ES-I3 (cell line): ENCODE data around the gene GPR158.

Experiments
- H3K36me3 ChIP-seq: 2 replicates; pipeline ENCODE4 v1.6.1; 2013; ENCODE audit warnings: mild to moderate bottlenecking, low read length, control low read depth, moderate library complexity; ENCODE audit not compliant: insufficient read depth
- H3K4me1 ChIP-seq: 2 replicates; pipeline ENCODE4 v1.6.1; 2013; ENCODE audit warnings: mild to moderate bottlenecking, control low read depth, low read length; ENCODE audit not compliant: insufficient read depth
- H3K9ac ChIP-seq: 2 replicates; pipeline ENCODE4 v1.6.1; 2013; ENCODE audit warnings: low read depth, mild to moderate bottlenecking, low read length, moderate library complexity
- H3K9me3 ChIP-seq: 2 replicates; pipeline ENCODE4 v1.6.1; 2013; ENCODE audit warnings: mild to moderate bottlenecking, low read length, moderate library complexity; ENCODE audit not compliant: control insufficient read depth, insufficient read depth

Gene GPR158

DNA sequence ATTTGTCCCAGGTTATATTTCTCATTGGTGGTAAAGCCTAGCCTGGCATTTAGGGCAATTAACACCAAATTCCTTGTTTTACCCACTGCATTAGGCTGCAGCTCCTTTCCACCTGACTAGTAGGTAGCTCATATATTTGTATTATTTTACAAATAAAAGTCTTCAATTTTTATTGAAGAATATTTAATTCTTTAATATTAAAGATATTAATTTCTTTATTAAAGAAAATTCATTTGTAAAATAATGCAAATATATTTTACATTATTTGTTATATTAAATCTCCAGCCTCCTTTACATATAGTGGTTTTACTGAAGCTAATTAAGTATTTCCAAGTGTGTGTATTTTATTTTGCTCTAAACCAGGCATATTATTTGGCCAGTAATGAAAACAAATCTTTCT, 361.2 kb downstream of the GPR158 start:
- Histone ChIP-seq H3K4me1 (no peaks in the 10 kb centered on the region), H3K36me3 (no peaks in the 10 kb centered on the region), H3K9ac (no peak overlapping the region), H3K9me3 (no peaks in the 10 kb centered on the region)

DNA sequence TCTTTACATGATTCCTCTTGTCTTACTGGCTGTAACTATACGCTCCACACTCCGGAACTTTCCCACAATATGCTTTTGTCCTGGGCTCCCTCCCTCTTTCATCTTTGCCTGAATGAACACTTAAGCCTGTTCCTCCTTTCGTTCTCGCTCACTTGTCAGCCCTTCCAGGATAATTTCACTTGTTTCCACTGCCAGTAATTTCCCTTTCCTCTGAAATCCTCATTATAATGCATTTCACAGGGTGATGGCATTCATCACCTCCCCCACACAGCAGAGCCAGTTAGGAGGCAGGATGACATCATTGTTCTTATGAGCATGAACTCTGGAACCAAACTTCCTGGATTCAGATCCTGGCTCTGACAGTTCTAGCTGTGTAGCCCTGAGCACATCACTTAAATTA, 372.6 kb downstream of the GPR158 start:
- Histone ChIP-seq H3K36me3 (no peaks in the 10 kb centered on the region), H3K9ac (no peak overlapping the region), H3K4me1 (peaks cover 7% of the 10 kb centered on the region; the same call in 1 of the 2 replicates), H3K9me3 (no peaks in the 10 kb centered on the region)

DNA sequence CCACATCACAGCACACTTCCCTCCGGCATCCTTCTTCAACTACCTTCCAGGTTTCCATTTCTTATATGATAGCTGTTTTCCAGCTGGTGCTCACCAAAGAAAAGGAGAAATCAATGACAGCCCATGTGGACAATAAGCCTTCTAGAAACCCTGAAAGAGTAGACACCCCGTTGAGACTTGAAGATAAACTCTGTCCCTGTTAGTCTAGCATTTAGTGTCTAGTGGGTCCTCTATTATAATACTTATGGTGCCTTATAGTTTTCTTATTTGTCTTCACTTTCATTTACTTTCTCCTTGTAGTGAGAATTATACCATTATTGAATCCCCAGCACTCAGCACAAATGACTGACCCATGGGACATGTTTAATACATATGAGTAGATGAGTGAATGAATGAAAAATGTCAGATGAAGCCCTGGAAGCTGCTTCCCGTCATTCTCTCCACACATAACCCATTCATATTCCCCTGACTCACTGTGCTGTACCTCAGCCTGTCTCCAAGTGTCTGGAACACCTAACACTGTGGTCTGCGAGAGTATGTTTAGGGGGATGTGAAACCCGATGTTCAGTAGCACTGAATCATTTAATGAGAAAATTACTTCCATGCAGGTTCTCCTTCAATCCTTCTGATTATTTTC, 377.6 kb downstream of the GPR158 start:
- Histone ChIP-seq H3K9ac (no peak overlapping the region), H3K36me3 (no peaks in the 10 kb centered on the region)

DNA sequence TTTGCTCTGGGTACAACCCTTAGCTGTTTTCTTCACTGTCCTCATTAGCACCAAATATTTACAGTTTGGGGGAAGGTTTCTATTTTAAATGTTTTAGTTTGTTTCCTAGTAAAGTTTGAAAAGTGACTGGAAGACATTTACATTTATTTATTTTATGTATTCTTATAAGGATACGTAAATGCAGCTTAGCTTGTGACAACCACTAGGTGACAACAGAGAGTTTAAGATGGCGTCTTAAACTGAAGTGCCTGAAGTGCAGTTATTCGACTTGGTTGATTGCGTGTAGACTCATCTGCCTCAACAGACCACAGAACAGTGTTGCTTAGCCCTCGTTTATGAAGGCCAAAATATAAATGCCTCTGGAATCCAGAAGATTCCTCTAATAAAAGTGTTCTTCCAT, 381.1 kb downstream of the GPR158 start:
- H3K9me3 ChIP-seq = no peaks in the 10 kb centered on the region
- no peak overlapping the region for H3K9ac ChIP-seq
- H3K36me3 ChIP-seq = no peaks in the 10 kb centered on the region
- no peaks in the 10 kb centered on the region for H3K4me1 ChIP-seq

More for the DNA sequence above, 377.6 kb downstream of the GPR158 start:
- Histone ChIP-seq H3K9me3 (no peaks in the 10 kb centered on the region), H3K4me1 (peaks cover 4% of the 10 kb centered on the region; the same call in 1 of the 2 replicates)

DNA sequence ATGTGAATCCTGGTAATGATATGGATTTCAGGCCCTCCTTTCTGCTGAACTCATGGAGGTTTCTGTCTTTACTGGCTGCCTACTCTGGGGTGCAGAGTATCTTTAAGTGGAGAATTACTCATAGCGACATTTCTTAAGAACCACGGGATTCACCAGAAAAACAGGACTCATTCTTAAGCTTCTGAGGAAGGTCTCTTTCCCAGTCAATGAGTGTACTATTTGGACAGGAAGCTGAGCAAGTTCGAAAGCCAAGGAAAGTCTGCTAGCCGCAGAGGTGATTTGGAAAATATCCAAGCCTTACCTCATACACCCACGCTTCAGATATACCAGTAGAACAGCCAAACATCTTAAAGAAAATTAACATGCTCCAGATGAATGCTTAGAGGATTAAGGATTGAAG, 381.7 kb downstream of the GPR158 start:
- H3K36me3 ChIP-seq = no peaks in the 10 kb centered on the region
- no peaks in the 10 kb centered on the region for H3K9me3 ChIP-seq
- no peaks in the 10 kb centered on the region for H3K4me1 ChIP-seq

DNA sequence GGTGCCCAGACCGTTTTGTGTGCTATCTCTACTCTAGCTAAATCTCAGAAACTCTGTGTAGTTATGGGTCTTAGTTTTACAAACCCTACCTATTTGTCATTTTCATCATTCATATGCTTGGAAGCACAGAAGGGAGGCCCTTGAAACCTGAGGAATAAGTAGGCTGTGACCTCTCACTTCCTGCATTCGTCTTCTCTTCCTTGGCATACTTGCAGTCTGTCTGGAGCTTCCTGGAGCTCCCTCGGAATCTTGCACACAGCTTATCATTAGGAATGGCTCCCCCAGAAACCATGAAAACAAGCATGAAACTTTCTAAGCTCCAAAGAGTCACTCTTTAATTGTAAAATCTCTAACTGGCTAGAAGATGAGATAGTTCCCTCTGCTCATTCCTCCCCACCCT, 382.3 kb downstream of the GPR158 start:
- Histone ChIP-seq H3K4me1 (no peaks in the 10 kb centered on the region), H3K36me3 (no peaks in the 10 kb centered on the region), H3K9ac (no peak overlapping the region), H3K9me3 (no peaks in the 10 kb centered on the region)

More for the DNA sequence above, 381.7 kb downstream of the GPR158 start:
- no peak overlapping the region for H3K9ac ChIP-seq

DNA sequence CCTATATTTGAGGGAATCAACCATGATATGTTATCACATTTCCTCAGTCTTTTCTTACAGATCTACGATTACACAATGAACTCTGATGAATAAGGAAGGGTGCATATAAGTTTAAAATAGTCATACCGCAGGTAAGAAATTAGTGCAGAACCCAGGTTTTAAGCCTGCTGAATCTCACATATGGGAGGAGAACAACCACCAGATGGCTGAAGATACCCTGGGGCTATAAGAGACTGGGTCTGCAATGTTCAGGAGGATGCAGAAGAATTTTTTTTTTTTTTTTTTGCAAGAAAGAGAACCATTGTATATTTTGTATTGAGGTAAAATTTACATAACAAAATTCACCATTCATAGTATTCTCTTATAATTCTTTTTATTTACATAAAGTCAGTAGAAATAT, 387.0 kb downstream of the GPR158 start:
- Histone ChIP-seq H3K9ac (no peak overlapping the region), H3K4me1 (no peaks in the 10 kb centered on the region; the same call in 1 of the 2 replicates), H3K9me3 (no peaks in the 10 kb centered on the region), H3K36me3 (no peaks in the 10 kb centered on the region)

DNA sequence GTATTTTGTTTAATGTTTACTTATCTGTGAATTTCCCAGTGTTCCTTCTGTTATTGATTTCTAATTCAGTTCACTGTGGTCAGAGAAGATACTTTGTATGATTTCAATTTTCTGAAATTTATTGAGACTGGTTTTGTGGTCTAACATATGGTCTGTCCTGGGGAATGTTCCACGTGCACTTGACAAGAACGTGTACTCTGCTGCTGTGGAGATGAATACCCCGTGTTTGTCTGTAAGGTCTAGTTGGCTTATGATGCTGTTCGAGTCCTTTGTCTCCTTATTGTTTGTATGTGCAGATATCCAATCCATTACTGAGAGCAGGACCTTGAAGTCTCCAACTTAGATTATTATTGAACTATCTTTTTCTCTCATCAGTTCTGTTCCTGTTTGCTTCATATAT, 387.7 kb downstream of the GPR158 start:
- Histone ChIP-seq H3K36me3 (no peaks in the 10 kb centered on the region), H3K9ac (no peak overlapping the region), H3K4me1 (no peaks in the 10 kb centered on the region; the same call in 1 of the 2 replicates), H3K9me3 (no peaks in the 10 kb centered on the region)

DNA sequence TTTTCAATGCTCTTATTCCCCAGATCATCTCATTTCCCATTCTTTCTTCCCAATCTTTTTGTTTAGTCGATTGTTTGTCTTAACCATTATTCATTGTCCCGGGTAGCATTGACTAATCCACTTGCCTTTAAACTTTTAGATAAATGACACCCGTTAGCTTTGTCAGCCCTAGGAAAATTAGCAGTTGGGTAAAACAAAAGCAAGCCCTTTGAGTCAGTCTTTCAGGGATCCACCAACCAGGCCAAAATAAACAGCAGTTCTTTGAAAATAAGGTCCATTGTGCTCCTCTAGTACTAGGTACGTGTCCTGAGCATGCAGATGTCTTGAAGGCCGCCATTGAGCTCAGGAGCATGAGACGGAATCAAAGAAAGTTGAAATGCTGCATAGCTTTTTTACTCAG, 389.6 kb downstream of the GPR158 start:
- H3K36me3 ChIP-seq = no peaks in the 10 kb centered on the region
- no peak overlapping the region for H3K9ac ChIP-seq
- no peaks in the 10 kb centered on the region for H3K9me3 ChIP-seq
- no peaks in the 10 kb centered on the region; the same call in 1 of the 2 replicates for H3K4me1 ChIP-seq

DNA sequence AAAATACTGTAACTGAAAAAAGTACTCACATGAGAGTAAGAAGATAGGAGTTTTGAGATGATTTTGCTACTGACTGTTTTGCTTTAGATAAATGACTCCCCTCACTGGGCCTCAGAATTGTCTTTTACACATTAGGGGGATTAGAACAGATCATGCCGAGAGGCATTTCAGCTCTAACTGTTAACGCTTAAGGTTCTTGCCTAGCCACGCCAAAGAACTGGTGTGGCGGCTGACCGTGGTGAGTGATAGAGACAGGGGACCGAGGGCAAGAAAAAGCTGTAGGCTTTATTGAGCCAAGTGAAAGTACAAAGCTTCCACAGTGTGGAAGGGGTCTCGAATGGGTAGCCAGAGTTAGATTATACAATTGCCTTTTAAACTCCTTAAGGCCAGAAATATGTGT, 390.8 kb downstream of the GPR158 start:
- Histone ChIP-seq H3K36me3 (no peaks in the 10 kb centered on the region), H3K9ac (no peak overlapping the region), H3K9me3 (no peaks in the 10 kb centered on the region), H3K4me1 (no peaks in the 10 kb centered on the region; the same call in 1 of the 2 replicates)

DNA sequence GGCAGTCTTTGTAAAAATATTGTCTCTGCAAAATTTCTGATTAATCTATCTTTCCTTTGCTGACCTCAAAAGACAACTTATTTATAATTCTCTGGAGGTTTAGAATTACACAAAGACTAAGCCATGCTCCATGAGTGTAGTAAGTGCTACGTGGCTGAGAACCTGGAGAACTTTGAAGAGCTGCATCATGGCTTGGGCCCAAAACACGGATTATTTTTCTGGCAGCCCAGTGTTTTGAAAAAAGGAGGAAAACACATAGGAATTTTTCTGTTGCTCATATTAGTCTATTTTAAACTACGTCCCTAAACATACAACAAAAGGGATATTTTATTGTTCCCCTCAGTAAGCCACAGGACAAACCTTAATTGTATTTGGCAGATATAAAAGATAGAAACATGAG, 398.5 kb downstream of the GPR158 start:
- H3K36me3 ChIP-seq = no peaks in the 10 kb centered on the region
- no peaks in the 10 kb centered on the region for H3K4me1 ChIP-seq
- no peak overlapping the region for H3K9ac ChIP-seq
- H3K9me3 ChIP-seq = no peaks in the 10 kb centered on the region

DNA sequence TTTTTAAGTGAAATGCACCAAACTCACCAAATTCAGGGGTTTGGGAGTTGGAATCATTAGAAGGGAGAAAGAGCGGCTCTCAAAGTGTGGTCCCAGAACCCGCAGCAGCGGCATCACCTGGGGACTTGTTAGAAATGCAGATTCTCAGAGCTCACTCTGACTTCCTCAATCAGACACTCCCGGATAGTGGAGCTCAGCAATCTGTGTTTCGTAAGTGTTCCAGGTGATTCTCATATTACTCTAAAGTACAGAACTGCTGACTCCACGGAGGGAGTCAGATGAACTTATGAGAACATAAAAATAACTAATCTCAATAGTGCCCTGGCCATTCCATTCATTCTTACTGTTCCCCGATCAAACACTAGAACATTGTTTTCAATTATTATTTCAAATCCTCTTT, 400.5 kb downstream of the GPR158 start:
- no peak overlapping the region for H3K9ac ChIP-seq
- H3K4me1 ChIP-seq = no peaks in the 10 kb centered on the region
- H3K36me3 ChIP-seq = no peaks in the 10 kb centered on the region
- no peaks in the 10 kb centered on the region for H3K9me3 ChIP-seq

DNA sequence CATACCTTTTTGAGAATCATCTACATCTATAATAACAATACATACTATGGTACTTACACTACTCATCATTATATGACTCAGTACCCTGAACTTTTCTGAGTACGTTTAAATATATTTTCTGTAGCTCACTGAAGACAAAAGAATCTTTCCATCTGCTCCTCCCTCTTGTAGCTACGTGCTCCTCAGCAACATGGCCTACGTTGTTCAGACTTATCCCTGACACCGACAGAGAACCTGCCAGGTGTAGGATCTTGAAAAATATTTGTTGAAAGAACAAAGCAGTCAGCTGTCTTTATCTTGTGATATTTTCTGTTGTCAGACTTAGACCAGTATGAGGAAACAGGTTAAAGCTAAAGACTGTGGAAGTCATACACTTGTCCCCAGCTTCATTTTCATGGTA, 403.3 kb downstream of the GPR158 start:
- Histone ChIP-seq H3K36me3 (no peaks in the 10 kb centered on the region), H3K9ac (no peak overlapping the region), H3K4me1 (no peaks in the 10 kb centered on the region)

DNA sequence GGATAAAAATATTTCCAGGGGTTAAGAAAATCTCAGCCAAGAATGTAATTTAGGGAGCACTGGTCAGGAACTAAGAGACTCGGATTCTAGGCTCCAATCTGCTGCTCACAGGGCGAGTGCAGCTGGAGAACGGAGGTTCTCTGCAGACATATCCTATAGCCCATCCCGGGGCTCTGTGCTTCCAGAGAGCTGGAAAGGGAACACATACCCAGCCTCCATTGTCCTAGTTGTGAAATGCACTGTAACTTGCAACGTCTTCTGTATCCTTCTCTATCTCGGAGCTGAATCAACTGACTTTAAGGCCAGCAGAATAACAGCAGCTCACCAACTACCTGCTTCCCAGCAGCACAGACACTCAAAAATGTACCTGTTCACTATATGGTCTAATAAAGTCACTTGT, 408.2 kb downstream of the GPR158 start:
- H3K9me3 ChIP-seq = peaks cover 3% of the 10 kb centered on the region; the same call in 1 of the 2 replicates
- no peaks in the 10 kb centered on the region for H3K4me1 ChIP-seq
- no peaks in the 10 kb centered on the region for H3K36me3 ChIP-seq
- no peak overlapping the region for H3K9ac ChIP-seq

More for the DNA sequence above, 403.3 kb downstream of the GPR158 start:
- no peaks in the 10 kb centered on the region for H3K9me3 ChIP-seq

DNA sequence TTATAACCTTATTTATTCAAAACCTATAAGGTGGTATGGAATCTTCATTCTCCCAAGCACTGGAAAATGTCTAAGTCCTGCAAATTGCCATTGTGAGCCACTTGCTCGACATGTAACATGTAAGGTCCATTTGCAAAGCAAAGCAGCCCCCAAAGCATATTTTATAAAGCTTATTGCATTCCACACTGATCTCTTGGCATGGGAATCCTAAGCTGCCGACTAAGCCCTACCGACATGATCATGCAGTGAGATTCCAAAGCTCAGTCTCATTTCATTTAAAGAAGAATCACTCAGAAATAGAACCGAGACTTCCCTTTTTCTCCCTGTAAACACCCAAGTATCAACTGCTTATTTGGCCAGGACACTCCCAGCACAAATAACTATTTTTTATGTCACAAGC, 425.9 kb downstream of the GPR158 start:
- no peaks in the 10 kb centered on the region for H3K4me1 ChIP-seq
- H3K36me3 ChIP-seq = no peaks in the 10 kb centered on the region
- H3K9ac ChIP-seq = no peak overlapping the region
- no peaks in the 10 kb centered on the region for H3K9me3 ChIP-seq
